ENCODE data around the gene SLC25A53. TPM values are rescaled to one million over a fixed set of nuclear protein-coding genes. Genes with fewer than 3 reads are reported as not detected.

SLC25A53 gene
- total and polyA plus RNA-seq, 2 donors (not counting 1 experiment from before 2014, with no cell fraction given), result 10.3 to 20.7 TPM

DNA sequence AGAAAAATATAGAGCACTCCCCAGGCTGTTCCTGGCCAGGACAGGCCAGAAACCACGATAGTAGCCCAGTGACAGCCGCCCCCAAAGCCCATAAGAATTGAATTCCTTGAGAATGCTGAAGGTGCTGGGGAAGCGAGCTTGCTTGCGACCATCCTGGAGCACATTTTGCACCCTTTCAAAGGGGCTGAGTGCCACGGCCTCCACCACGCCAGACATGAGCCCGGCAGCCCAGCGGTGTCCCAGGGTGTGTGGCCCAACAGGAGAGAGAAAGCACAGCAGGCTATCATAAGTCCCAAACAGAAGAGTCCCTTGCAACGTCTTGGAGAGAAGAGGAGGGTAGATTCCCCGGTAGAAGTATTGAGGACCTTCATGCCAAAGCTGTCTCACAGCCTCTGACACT is 52.1 kb downstream of the SLC25A53 start:
- ChIA-PET CTCF (no interaction called here), POLR2A (no interaction called here)
- no peaks in the 10 kb centered on the region for H3K27me3 Mint-ChIP-seq
- ATAC-seq (ENCODE audit: low read depth) (no peak), DNase-seq (no peak)
- Histone ChIP-seq H4K20me1 (ENCODE audit: control insufficient read depth, insufficient read depth, low read length, poor library complexity, severe bottlenecking) (no peaks in the 10 kb centered on the region), H3K9ac (ENCODE audit: low read length) (no peak overlapping the region), H3K79me2 (ENCODE audit: control insufficient read depth, insufficient read depth, low read length) (no peaks in the 10 kb centered on the region), H3K4me1 (ENCODE audit: control insufficient read depth in 2 of 2, insufficient read depth in 2 of 2, low read length in 2 of 2) (peaks cover 0 to under 1% of the 10 kb centered on the region in 2 donors), H3K9me3 (ENCODE audit: control extremely low read depth in 1 of 3, control insufficient read depth in 2 of 3, insufficient read depth in 1 of 3, low read length in 2 of 3) (no peaks in the 10 kb centered on the region), H3K36me3 (replicated peaks in 1 of 2; ENCODE audit: control extremely low read depth in 1 of 2, control insufficient read depth in 1 of 2, extremely low read depth in 1 of 2, insufficient read depth in 2 of 2, low read length in 1 of 2) (no peaks in the 10 kb centered on the region), H2AFZ (ENCODE audit: insufficient read depth, low read depth, low read length, poor library complexity, severe bottlenecking) (no peak overlapping the region), H3K4me2 (replicated peaks; ENCODE audit: low read depth, low read length, poor library complexity, severe bottlenecking) (no peak overlapping the region), H3K4me3 (ENCODE audit: control extremely low read depth in 1 of 5, extremely low read depth in 1 of 5, insufficient read depth in 1 of 5, low read depth in 2 of 5, low read length in 4 of 5) (no peak overlapping the region), H3K27ac (ENCODE audit: low read length in 2 of 2) (no peak overlapping the region), H3K27me3 (replicated peaks in 1 of 4; ENCODE audit: control extremely low read depth in 1 of 4, control insufficient read depth in 3 of 4, insufficient read depth in 4 of 4, low read length in 3 of 4) (no peaks in the 10 kb centered on the region)
- WGBS (ENCODE audit: insufficient coverage), result 100% methylated on average over 6 of the region's 10 CpGs
- no peak overlapping the region for H3K27ac Mint-ChIP-seq
- peaks cover 2% of the 10 kb centered on the region for H3K4me1 Mint-ChIP-seq
- no peak overlapping the region for H3K4me3 Mint-ChIP-seq
- H3K9me3 Mint-ChIP-seq (ENCODE audit: insufficient read depth), result no peaks in the 10 kb centered on the region
- TF ChIP-seq EZH2 (IDR thresholded peaks at IDR 0.05; ENCODE audit: borderline replicate concordance, insufficient read depth, low read depth, low read length, poor library complexity, severe bottlenecking), result no peak
- TF ChIP-seq, protein P1, sequence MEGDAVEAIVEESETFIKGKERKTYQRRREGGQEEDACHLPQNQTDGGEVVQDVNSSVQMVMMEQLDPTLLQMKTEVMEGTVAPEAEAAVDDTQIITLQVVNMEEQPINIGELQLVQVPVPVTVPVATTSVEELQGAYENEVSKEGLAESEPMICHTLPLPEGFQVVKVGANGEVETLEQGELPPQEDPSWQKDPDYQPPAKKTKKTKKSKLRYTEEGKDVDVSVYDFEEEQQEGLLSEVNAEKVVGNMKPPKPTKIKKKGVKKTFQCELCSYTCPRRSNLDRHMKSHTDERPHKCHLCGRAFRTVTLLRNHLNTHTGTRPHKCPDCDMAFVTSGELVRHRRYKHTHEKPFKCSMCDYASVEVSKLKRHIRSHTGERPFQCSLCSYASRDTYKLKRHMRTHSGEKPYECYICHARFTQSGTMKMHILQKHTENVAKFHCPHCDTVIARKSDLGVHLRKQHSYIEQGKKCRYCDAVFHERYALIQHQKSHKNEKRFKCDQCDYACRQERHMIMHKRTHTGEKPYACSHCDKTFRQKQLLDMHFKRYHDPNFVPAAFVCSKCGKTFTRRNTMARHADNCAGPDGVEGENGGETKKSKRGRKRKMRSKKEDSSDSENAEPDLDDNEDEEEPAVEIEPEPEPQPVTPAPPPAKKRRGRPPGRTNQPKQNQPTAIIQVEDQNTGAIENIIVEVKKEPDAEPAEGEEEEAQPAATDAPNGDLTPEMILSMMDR (IDR thresholded peaks at IDR 0.05), result no peak
- intact Hi-C loops (cut with micrococcal nuclease), result no loop called here

DNA sequence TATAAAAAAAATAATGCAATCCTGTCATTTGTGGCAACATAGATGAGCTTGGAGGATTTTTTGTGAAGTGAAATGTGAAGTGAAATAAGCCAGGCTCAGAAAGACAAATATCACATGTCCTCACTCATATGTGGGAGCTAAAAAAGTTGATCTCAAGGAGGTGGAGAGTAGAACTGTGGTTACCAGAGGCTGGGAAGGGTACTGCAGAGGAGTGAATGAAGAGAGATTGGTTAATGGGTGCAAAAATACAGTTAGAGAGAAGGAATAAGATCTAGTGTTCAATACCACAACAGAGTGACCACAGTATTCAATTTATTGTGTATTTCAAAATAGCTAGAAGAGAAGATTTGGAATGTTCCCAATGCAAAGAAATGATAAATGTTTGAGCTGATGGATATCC is 57.9 kb downstream of the SLC25A53 start:
- no peak overlapping the region for H3K4me2 ChIP-seq (replicated peaks; ENCODE audit: low read depth, low read length, poor library complexity, severe bottlenecking)
- Mint-ChIP-seq H3K9me3 (ENCODE audit: insufficient read depth) (no peaks in the 10 kb centered on the region), H3K27ac (no peak overlapping the region), H3K4me3 (no peak overlapping the region), H3K27me3 (peaks cover 3% of the 10 kb centered on the region), H3K4me1 (peaks cover 2% of the 10 kb centered on the region)
- intact Hi-C loops (cut with micrococcal nuclease), result loop anchor here (1.0 kb wide), 2 partner anchors 14 to 37 kb away; no protein-coding TSS in a partner anchor
- POLR2A ChIA-PET, result no interaction called here
- TF ChIP-seq, protein P1 (IDR thresholded peaks at IDR 0.05), result no peak
- no peak for TF ChIP-seq EZH2 (IDR thresholded peaks at IDR 0.05; ENCODE audit: borderline replicate concordance, insufficient read depth, low read depth, low read length, poor library complexity, severe bottlenecking)
- H3K9me3 ChIP-seq (ENCODE audit: control extremely low read depth in 1 of 3, control insufficient read depth in 2 of 3, insufficient read depth in 1 of 3, low read length in 2 of 3), result no peaks in the 10 kb centered on the region
- H3K27ac ChIP-seq (ENCODE audit: low read length in 2 of 2), result no peak overlapping the region
- no peak overlapping the region for H3K4me3 ChIP-seq (ENCODE audit: control extremely low read depth in 1 of 5, extremely low read depth in 1 of 5, insufficient read depth in 1 of 5, low read depth in 2 of 5, low read length in 4 of 5)
- no peaks in the 10 kb centered on the region for H3K36me3 ChIP-seq (replicated peaks in 1 of 2; ENCODE audit: control extremely low read depth in 1 of 2, control insufficient read depth in 1 of 2, extremely low read depth in 1 of 2, insufficient read depth in 2 of 2, low read length in 1 of 2)
- CTCF ChIA-PET, result interaction anchor here (0.8 to 2.9 kb wide), 8 partner anchors 13 to 181 kb away, joined by 3 to 33 read pairs (median 4); partner anchors contain the start of genes SLC25A53 and ZCCHC18
- no peaks in the 10 kb centered on the region for H3K27me3 ChIP-seq (replicated peaks in 1 of 4; ENCODE audit: control extremely low read depth in 1 of 4, control insufficient read depth in 3 of 4, insufficient read depth in 4 of 4, low read length in 3 of 4)
- no peaks in the 10 kb centered on the region for H4K20me1 ChIP-seq (ENCODE audit: control insufficient read depth, insufficient read depth, low read length, poor library complexity, severe bottlenecking)
- no peak for ATAC-seq (ENCODE audit: low read depth)
- no peak for DNase-seq
- no peak overlapping the region for H2AFZ ChIP-seq (ENCODE audit: insufficient read depth, low read depth, low read length, poor library complexity, severe bottlenecking)
- H3K4me1 ChIP-seq (ENCODE audit: control insufficient read depth in 2 of 2, insufficient read depth in 2 of 2, low read length in 2 of 2), result no peaks in the 10 kb centered on the region
- no peak overlapping the region for H3K9ac ChIP-seq (ENCODE audit: low read length)
- H3K79me2 ChIP-seq (ENCODE audit: control insufficient read depth, insufficient read depth, low read length), result no peaks in the 10 kb centered on the region
